Right lobe of liver (tissue), 6 donors: ENCODE data around the gene BARD1. TPM values are rescaled to one million over a fixed set of nuclear protein-coding genes. Genes with fewer than 3 reads are reported as not detected.
A peak's percentile ranks its signal among the peaks of the same experiment; 100 is the strongest.

Experiments
- ATAC-seq, 4 donors: fragments of 200-7000 bp; cut with Tn5 transposase; one replicate each; pipeline ENCODE4 v1.9.1; 2020; ENCODE audit warnings: mild to moderate bottlenecking in 4 of 4, moderate library complexity in 4 of 4
- DNase-seq, 3 donors: peaks; one replicate each; pipeline ENCODE4 v3.0.0-alpha.2; 2020
- H3K27ac ChIP-seq, 3 donors: fragments of 200-600 bp; one replicate each; pipeline ENCODE4 v1.8.0; 2022
- H3K27me3 ChIP-seq, 2 donors: fragments of 200-600 bp; one replicate each; pipeline ENCODE4 v1.8.0; 2022
- H3K36me3 ChIP-seq, 4 donors: fragments of 200-600 bp; sonication (generic) in 1 of 4; one replicate each; pipeline versions ENCODE4 v1.5.1 to v1.8.0; 2017 to 2022; ENCODE audit warnings: control low read depth in 1 of 4
- H3K4me1 ChIP-seq, 4 donors: fragments of 200-600 bp; sonication (generic) in 1 of 4; one replicate each; pipeline versions ENCODE4 v1.5.1 to v1.8.0; 2017 to 2022; ENCODE audit warnings: control low read depth in 1 of 4
- H3K4me3 ChIP-seq, 3 donors: fragments of 200-600 bp; one replicate each; pipeline ENCODE4 v1.8.0; 2022
- H3K9me3 ChIP-seq, 4 donors: fragments of 200-600 bp; sonication (generic) in 1 of 4; one replicate each; pipeline versions ENCODE4 v1.5.1 to v1.8.0; 2017 to 2022; ENCODE audit warnings: control low read depth in 1 of 4
- CTCF ChIP-seq, 4 donors: fragments of 200-600 bp in 3 of 4; fragments of 450-650 bp in 1 of 4; IDR thresholded peaks; one replicate each; pipeline versions ENCODE4 v1.5.1 to v1.8.0; 2016 to 2022; ENCODE audit warnings: antibody characterized with exemption in 4 of 4, mild to moderate bottlenecking in 2 of 4
- POLR2A ChIP-seq: fragments of 450-650 bp; IDR thresholded peaks from one replicate; pipeline ENCODE4 v1.6.1; 2017; ENCODE audit warnings: antibody characterized with exemption, mild to moderate bottlenecking
- WGBS: methylation state at CpG from one replicate; pipeline ENCODE4 v1.1.6; 2018; ENCODE audit warnings: low coverage, low lambda C conversion rate; ENCODE audit not compliant: insufficient coverage; ENCODE audit errors: missing lambda C conversion rate; 5-methylcytosine and 5-hydroxymethylcytosine counted together
- intact Hi-C, 2 donors: fragments of 100-400 bp; cut with DNase I; formaldehyde crosslinking; loops; one replicate each; pipeline versions ENCODE4 v1.11.2 to v1.14.1; 2022
- total RNA-seq, 6 experiments: library from RNA; depleted of rRNA in 2 of 6; stranded (reverse); fragments of >200 nt in 2 of 6; fragmentation: NEBNext Ultra II Directional in 3 of 6; extraction: Animal tissue kit (Norgen Biotek cat#: 25700) in 3 of 6; gene quantifications; one replicate each; pipeline versions ENCODE4 v1.1.0 to v1.2.4, GENCODE V29; 2016 to 2023
- donor health status: DM: no; HTN: yes; CAD: no.
- donor health status: DM: no; HTN: no; CAD: no.
- donor health status: DM: no; HTN: no; CAD: no.
- donor health status: DM: no; HTN: yes; CAD: no.
- donor health status: DM: no; HTN: yes; CAD: no.

The BARD1 gene
- total RNA-seq, 6 experiments from 2014 or later: 1.8 to 6.1 (median 2.2) TPM

GRCh38 chr2:214839464-214839863 is 30.0 kb upstream of the BARD1 start:
- ATAC-seq: no peak
- no peak overlapping the region for H3K27ac ChIP-seq
- TF ChIP-seq POLR2A (no peak), CTCF (IDR thresholded peaks at IDR 0.05) (no peak)

GRCh38 chr2:214837466-214837865 is 28.0 kb upstream of the BARD1 start:
- intact Hi-C loops: no loop called here
- no peak for TF ChIP-seq CTCF (IDR thresholded peaks at IDR 0.05)
- TF ChIP-seq POLR2A: no peak
- Histone ChIP-seq H3K36me3 (no peaks in the 10 kb centered on the region), H3K4me1 (no peaks in the 10 kb centered on the region), H3K9me3 (no peaks in the 10 kb centered on the region), H3K4me3 (no peak overlapping the region), H3K27ac (no peak overlapping the region), H3K27me3 (no peaks in the 10 kb centered on the region)
- DNase-seq (no peak), ATAC-seq (no peak)

More at GRCh38 chr2:214839464-214839863, 30.0 kb upstream of the BARD1 start:
- Histone ChIP-seq H3K36me3 (no peaks in the 10 kb centered on the region), H3K9me3 (no peaks in the 10 kb centered on the region), H3K4me3 (no peak overlapping the region), H3K4me1 (peaks cover 0 to 5% (median 0%) of the 10 kb centered on the region in 4 donors), H3K27me3 (no peaks in the 10 kb centered on the region)
- no peak for DNase-seq
- intact Hi-C loops: no loop called here
- 87% methylated on average over 2 of the region's 2 CpGs for whole genome bisulfite sequencing

DNA sequence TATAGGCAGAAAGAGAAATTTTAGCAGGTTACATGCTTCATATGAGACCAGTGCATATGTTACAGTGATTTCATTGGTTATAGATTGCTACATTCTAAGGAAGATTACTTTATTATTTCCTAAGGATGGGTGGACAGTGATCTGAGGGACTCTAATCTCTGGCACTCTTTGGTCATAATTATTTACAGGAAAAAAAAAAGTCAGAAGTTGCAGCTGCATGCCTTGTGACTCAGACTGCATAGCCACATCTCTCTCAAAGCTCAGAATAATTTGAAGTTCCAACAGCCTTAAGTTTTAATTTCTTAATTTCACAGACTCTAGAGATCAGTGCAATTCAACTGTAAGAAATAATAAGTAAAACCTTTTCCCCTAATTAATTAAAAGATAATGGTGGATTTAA is 27.1 kb upstream of the BARD1 start:
- no peak for DNase-seq
- no peaks in the 10 kb centered on the region for H3K9me3 ChIP-seq
- H3K4me1 ChIP-seq: no peaks in the 10 kb centered on the region
- TF ChIP-seq POLR2A (no peak), CTCF (IDR thresholded peaks at IDR 0.05) (no peak)
- no peaks in the 10 kb centered on the region for H3K27me3 ChIP-seq
- ATAC-seq: no peak
- no peak overlapping the region for H3K4me3 ChIP-seq
- intact Hi-C loops: no loop called here
- no peak overlapping the region for H3K27ac ChIP-seq
- H3K36me3 ChIP-seq: no peaks in the 10 kb centered on the region

- Histone ChIP-seq H3K4me1 (no peaks in the 10 kb centered on the region), H3K9me3 (no peaks in the 10 kb centered on the region), H3K4me3 (no peak overlapping the region), H3K36me3 (no peaks in the 10 kb centered on the region), H3K27me3 (no peaks in the 10 kb centered on the region), H3K27ac (no peak overlapping the region)
- DNase-seq: no peak
- TF ChIP-seq POLR2A: no peak
- peak; percentile 14 to 47 (median 34) for TF ChIP-seq CTCF (IDR thresholded peaks at IDR 0.05)
- ATAC-seq: peak; percentile 48 to 60 (median 58)
- WGBS: 46% methylated on average over 5 of the region's 5 CpGs
- intact Hi-C loops: no loop called here
These were observed 21.4 kb upstream of the BARD1 start for GRCh38 chr2:214830794-214831346.

DNA sequence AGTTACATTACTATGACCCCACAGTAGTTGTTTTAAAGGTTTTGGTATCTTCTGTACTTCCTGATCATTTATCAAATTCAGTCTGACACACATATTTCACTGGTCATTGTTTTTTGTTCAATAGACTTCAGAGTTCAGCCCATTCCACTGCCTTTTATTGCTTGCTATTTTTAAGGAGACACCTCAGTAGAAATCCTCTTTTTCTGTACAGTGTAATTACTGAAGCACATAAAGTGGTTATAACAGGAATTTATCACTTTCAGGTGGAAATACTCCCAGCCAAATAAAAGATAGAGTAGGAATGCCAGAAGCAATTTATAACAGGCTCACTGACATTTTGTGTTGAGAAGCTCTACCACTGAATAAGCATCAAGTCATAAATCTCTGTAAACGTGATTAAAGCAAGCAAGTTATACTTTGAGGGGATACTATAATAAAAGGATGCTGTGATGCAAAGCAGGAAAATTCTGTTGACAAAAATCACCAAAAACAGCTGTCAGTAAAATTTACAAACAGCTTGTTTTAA is 6.6 kb upstream of the BARD1 start:
- TF ChIP-seq POLR2A (no peak), CTCF (IDR thresholded peaks at IDR 0.05) (no peak)
- Histone ChIP-seq H3K36me3 (no peaks in the 10 kb centered on the region), H3K27me3 (no peaks in the 10 kb centered on the region), H3K4me1 (no peaks in the 10 kb centered on the region), H3K27ac (no peak overlapping the region), H3K4me3 (no peak overlapping the region), H3K9me3 (no peaks in the 10 kb centered on the region)
- DNase-seq: no peak
- no peak for ATAC-seq
- intact Hi-C loops: no loop called here
- 33% methylated on average over 1 of the region's 1 CpG for WGBS
